Hindlimb muscle (tissue), 1 donor: Measurements from ENCODE around the gene SNTG2. TPM values are rescaled to one million over a fixed set of nuclear protein-coding genes. Genes with fewer than 3 reads are reported as not detected.

ENCODE experiments used
- DNase-seq: peaks from one replicate; pipeline ENCODE4 v3.0.0-alpha.2; 2013
- polyA plus RNA-seq: library from polyadenylated mRNA; unstranded; fragments of 120-200 nt; gene quantifications from one replicate; pipeline ENCODE4 v1.2.1, GENCODE V29; 2013; ENCODE audit not compliant: insufficient read length

The SNTG2 gene
- polyA plus RNA-seq, 1 donor: not detected

DNA sequence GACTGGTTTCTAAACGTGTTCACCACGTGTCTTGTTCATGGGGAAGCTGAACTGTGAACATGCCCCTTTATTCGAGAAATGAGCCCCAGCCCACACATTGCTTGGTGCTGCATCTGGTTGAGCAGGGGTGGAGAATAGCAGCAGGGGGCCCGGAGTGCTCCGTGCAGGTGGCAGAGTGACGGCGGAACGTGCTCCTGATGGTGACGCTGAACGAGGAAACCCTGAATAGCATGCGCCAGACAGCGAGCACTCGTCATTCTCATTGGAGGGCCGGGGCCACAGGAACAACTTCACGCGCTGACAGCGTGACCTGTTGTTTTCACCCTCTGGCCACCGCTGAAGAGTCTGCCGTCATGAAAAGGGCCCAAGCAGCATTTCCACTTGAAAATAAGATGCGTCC lies 336.8 kb downstream of the SNTG2 start:
- DNase-seq: no peak

DNA sequence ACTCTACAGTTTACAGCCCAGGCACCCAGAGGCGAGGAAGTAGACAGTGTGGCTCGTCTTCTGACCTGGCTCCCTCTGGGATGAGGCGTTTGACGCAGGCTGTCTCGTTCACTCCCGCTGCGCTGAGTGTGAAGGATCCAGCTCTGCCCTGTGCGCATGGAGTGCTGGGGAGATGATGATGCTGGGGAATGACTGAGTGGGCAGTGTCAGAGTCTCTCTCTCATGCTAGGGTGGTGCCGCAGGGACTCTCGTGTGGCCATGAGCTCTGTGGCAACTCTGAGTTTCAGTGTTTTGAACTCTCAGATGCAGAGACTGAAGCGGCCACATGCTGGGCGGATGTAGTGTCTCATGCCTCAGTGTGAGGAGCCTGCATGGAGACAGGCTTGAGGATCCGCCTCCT lies 344.3 kb downstream of the SNTG2 start:
- DNase-seq: no peak

DNA sequence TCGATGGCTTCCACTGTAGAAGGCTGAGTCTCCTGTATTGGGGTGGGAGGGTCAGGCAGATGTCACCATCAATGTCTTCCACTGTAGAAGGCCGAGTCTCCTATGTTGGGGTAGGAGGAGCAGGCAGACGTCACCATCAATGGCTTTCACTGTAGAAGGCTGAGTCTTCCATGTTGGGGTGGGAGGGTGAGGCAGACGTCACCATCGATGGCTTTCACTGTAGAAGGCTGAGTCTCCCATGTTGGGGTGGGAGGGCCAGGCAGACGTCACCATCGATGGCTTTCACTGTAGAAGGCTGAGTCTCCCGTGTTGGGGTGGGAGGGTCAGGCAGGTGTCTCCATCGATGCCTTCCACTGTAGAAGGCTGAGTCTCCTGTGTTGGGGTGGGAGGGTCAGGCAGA lies 345.1 kb downstream of the SNTG2 start:
- DNase-seq: no peak

- no peak for DNase-seq
These were observed 346.9 kb downstream of the SNTG2 start for GRCh38 chr2:1297372-1298159.

DNA sequence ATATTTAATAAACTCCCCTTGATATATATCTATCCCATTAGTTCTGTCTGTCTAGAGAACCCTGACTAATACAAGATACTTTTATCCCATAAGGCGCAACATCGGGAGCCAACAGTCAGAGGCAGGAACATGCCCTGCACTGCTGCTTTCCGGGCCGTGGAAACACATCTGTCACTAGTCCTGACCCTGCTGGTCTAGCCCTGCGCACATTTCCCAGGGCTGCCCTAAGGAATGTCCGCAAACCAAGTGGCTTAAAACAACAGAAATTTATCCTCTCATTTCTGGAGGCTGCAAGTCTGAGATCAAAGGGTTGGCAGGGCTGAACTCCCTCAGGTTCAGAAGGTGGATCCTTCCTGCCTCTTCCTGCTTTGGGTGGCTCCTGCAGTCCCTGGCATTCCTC lies 348.4 kb downstream of the SNTG2 start:
- no peak for DNase-seq

- no peak for DNase-seq
These were observed 349.6 kb downstream of the SNTG2 start for GRCh38 chr2:1300284-1300683.

- DNase-seq: no peak
These were observed 350.4 kb downstream of the SNTG2 start for GRCh38 chr2:1301056-1301455.

GRCh38 chr2:1305342-1306013 lies 354.8 kb downstream of the SNTG2 start:
- DNase-seq: no peak

GRCh38 chr2:1306014-1306686 lies 355.5 kb downstream of the SNTG2 start:
- no peak for DNase-seq

- no peak for DNase-seq
These were observed 356.3 kb downstream of the SNTG2 start for GRCh38 chr2:1306687-1307516.

- no peak for DNase-seq
These were observed 357.0 kb downstream of the SNTG2 start for GRCh38 chr2:1307670-1308069.

DNA sequence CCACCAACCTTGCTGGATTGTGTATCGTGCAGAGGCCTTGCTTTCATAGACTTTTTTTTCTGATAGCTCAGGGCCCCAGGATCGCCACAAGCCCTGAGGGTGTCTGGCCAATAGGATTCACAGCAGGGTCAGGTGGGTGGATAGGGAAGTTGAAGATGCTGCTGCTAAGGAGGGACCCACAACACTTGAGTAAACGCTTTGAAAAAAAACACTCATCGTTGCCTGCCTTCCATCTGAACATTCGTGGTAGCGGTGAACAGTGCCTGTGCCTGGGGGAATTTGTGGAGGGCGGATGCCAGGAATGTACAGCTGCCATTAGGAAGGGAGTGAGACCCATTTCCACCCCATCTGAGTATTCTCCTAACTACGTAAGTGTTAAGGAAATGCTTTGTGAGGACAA lies 358.0 kb downstream of the SNTG2 start:
- no peak for DNase-seq

GRCh38 chr2:1309507-1309906 lies 358.9 kb downstream of the SNTG2 start:
- DNase-seq: no peak

GRCh38 chr2:1310202-1310601 lies 359.6 kb downstream of the SNTG2 start:
- DNase-seq: no peak

DNA sequence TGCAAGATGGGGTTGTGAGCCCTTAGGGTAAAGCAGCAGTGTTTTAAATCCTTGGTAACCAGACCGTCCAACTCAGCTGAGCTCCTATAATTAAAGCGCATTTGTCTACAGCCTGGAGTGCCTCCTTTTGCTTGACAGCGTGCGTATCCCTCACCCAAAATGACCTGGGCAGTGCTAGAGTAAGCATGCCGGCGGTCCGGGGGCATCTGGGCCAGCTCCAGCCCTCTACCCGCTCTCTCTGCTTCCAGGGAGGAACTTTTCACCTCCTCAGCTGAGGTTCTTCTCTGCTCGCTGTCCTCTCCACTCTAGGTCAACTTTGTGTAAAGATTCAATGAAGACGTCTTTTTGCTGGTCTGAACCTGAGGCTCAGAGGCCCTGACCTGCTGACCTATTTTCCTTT lies 360.2 kb downstream of the SNTG2 start:
- no peak for DNase-seq

DNA sequence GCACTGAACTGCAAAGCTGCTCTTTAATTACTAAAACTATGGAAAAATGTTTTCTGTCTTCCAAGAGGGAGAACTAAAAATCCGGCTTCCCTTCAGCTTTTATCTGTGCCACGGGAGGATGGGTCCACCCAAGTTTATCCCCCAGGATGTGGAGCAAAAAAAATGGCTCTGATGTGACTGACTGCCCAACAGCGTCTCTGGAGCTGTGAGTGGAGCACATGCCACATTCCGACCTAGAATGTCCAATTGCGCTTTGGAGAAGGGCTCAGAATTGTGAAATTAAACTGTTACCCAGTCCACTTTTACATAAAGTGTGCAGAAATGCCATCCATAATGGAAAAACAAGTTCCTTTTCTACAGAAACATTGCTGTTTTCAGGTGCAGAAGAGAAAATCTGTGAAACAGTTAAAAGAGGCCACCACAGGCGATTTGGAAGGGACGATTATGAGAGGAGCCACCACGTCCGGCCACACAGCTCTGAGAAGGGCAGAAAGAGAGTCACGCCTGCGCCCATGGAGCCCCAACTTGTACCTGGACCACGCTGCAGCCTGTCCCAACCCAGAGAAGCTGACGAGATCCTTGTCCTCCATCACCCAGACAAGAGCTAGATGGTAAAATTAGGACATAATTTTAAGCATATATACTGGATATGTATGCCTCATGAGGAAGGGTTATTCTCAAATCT lies 362.7 kb downstream of the SNTG2 start:
- no peak for DNase-seq

DNA sequence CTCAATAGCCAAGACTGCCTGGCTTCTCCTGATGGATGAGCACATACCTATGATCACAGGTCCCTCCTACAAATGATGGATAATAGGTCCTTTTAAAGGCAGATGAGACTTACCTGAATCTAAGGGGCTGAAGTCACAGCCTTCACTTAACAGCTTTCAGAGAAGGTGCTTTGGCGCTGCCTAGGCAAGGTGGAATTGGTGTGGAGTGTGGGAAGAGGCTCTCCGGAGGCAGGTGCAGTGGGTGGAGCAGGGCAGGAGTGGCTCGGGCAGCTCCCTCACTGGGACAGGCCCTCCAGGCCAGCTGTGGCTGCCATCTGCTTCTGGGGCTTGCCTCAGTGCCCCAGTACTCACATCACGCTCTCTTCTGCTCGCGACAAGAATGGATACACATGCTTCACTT lies 363.6 kb downstream of the SNTG2 start:
- DNase-seq: no peak

DNA sequence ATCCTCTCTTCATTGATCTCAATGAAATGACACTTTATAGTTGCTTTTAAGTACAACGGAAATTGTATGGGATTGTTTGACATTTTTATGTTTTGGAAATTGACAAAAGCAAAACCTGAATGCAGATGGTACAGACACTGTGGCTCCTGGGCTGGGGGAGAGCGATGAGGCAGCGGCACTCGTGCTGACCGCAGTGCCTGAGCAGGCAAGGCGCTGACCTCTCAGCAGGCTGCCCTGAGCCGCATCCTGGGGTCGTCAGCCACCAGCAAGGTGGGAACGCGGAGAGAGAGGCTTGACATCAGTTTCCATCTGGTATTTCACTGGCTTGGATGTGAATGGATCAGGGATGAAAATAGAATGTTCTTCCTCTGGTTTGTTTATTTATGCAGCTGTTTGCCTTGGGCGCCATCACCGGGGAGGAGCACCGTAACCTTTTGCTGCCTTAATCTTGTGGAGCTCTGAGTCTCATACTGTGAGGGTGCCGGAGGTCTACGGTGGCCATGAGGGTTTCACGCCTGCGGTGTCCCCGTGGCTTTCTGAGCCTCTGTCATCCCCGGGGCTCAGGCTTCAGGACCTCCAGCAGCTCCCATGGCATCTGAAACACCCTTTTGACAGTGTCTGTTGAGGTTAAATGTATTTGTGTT lies 367.8 kb downstream of the SNTG2 start:
- no peak for DNase-seq

- DNase-seq: no peak
These were observed 368.7 kb downstream of the SNTG2 start for GRCh38 chr2:1319393-1319792.

GRCh38 chr2:1321321-1321720 lies 370.7 kb downstream of the SNTG2 start:
- no peak for DNase-seq

DNA sequence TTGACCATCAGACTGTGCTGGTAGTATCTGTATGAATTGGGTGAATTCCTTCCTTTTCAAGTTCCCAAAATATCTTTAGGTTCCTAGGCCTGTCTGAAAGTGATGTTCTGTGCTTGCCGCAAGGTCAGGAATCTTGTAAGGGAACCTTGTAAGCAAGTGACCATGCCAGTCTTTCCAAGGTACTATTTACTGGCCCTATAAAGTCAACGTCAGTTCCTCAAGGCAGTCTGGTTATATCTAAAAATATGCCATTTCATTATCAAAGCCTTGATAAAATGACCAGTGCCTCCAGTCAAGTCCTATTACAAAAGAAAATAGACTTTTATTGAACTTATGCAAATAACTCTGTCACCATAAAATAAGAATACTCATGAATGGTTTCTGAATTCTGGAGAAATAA lies 374.2 kb downstream of the SNTG2 start:
- no peak for DNase-seq

DNA sequence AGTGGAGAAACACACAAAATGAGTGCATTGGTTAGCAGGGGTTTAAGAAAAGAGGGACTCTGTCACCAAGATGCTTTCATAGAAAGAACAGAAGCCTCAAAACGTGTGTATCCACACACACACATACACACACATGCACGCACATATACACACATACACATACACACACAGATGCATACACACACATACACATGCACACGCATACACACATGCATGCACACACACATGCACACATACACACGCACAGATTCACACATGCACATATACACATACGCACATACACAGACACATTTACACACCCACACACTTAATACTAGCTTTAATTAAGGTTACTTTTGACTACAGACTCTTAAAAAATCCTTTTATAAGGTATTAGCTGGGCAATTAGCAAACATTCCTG lies 378.0 kb downstream of the SNTG2 start:
- no peak for DNase-seq
